Neural cell (in vitro differentiated cells): Measurements from ENCODE around the gene TK2. TPM values are rescaled to one million over a fixed set of nuclear protein-coding genes. Genes with fewer than 3 reads are reported as not detected.

Source experiments
- H2AFZ ChIP-seq: fragments of 200-600, 300-800 bp; sonication (generic), shearing (Covaris generic); 2 replicates; pipeline ENCODE4 v1.6.0; 2014; ENCODE audit warnings: low read depth, mild to moderate bottlenecking, antibody characterized with exemption, low read length, moderate library complexity
- H3F3A ChIP-seq: fragments of 200-600 bp; shearing (Covaris generic); 2 replicates; pipeline ENCODE4 v1.6.1; 2016; ENCODE audit warnings: mild to moderate bottlenecking, moderate library complexity, mixed read lengths, antibody characterized with exemption, low read length; ENCODE audit not compliant: insufficient read depth, poor library complexity, severe bottlenecking
- H3K27ac ChIP-seq: fragments of 200-600, 300-800 bp; sonication (generic), shearing (Covaris generic); 2 replicates; pipeline ENCODE4 v1.5.1; 2014; ENCODE audit warnings: mild to moderate bottlenecking, low read length, moderate library complexity
- H3K27me3 ChIP-seq: fragments of 300-800, 200-600 bp; sonication (generic), shearing (Covaris generic); 2 replicates; pipeline ENCODE4 v1.6.0; 2014; ENCODE audit warnings: mild to moderate bottlenecking, low read depth, low read length, moderate library complexity; ENCODE audit not compliant: insufficient read depth
- H3K36me3 ChIP-seq: fragments of 300-800, 200-600 bp; sonication (generic), shearing (Covaris generic); 2 replicates; pipeline ENCODE4 v1.5.1; 2014; ENCODE audit warnings: mild to moderate bottlenecking, antibody characterized with exemption, low read length, moderate library complexity; ENCODE audit not compliant: insufficient read depth
- H3K4me2 ChIP-seq: fragments of 300-800, 200-600 bp; sonication (generic), shearing (Covaris generic); 2 replicates; pipeline ENCODE4 v1.6.0; 2014; ENCODE audit warnings: mild to moderate bottlenecking, low read length
- H3K4me3 ChIP-seq: fragments of 300-800, 200-600 bp; sonication (generic), shearing (Covaris generic); 2 replicates; pipeline ENCODE4 v1.5.1; 2014; ENCODE audit warnings: mild to moderate bottlenecking, low read length, moderate library complexity
- H3K79me2 ChIP-seq: fragments of 200-600 bp; shearing (Covaris generic); replicated peaks from 2 replicates; pipeline ENCODE4 v1.6.0; 2014; ENCODE audit warnings: mild to moderate bottlenecking, low read length, moderate library complexity; ENCODE audit not compliant: insufficient read depth
- H3K9ac ChIP-seq: fragments of 300-800, 200-600 bp; sonication (generic), shearing (Covaris generic); 2 replicates; pipeline ENCODE4 v1.6.1; 2016; ENCODE audit warnings: mild to moderate bottlenecking, low read length, mixed read lengths
- H3K9me2 ChIP-seq: fragments of 200-600 bp; shearing (Covaris generic); 2 replicates; pipeline ENCODE4 v1.6.1; 2016; ENCODE audit warnings: mild to moderate bottlenecking, low read length, mixed read lengths; ENCODE audit not compliant: insufficient read depth
- H3K9me3 ChIP-seq: fragments of 200-600, 300-800 bp; sonication (generic), shearing (Covaris generic); 2 replicates; pipeline ENCODE4 v1.6.1; 2016; ENCODE audit warnings: mild to moderate bottlenecking, mixed run types, low read length, moderate library complexity, mixed read lengths
- H4K20me1 ChIP-seq: fragments of 200-600 bp; shearing (Covaris generic); 2 replicates; pipeline ENCODE4 v1.6.1; 2016; ENCODE audit warnings: mild to moderate bottlenecking, mixed run types; ENCODE audit not compliant: insufficient read depth
- CTCF ChIP-seq: fragments of 450-650 bp; IDR thresholded peaks from 2 replicates; pipeline ENCODE4 v1.5.1; 2014; ENCODE audit warnings: antibody characterized with exemption, mild to moderate bottlenecking, moderate library complexity; ENCODE audit not compliant: poor library complexity, severe bottlenecking
- EP300 ChIP-seq: fragments of 450-650 bp; conservative IDR thresholded peaks from 2 replicates; pipeline ENCODE4 v1.6.1; 2014; ENCODE audit warnings: antibody characterized with exemption, mild to moderate bottlenecking, moderate library complexity; ENCODE audit not compliant: poor library complexity, severe bottlenecking
- EZH2 ChIP-seq: fragments of 200-600, 300-800 bp; shearing (Covaris generic), sonication (generic); IDR thresholded peaks from 2 replicates; pipeline ENCODE4 v1.6.1; 2014; ENCODE audit warnings: antibody characterized with exemption, low read length, borderline replicate concordance, mild to moderate bottlenecking; ENCODE audit not compliant: insufficient read depth, poor library complexity, severe bottlenecking
- MXI1 ChIP-seq: fragments of 450-650 bp; conservative IDR thresholded peaks from 2 replicates; pipeline ENCODE4 v1.6.1; 2014; ENCODE audit warnings: antibody characterized with exemption, mild to moderate bottlenecking; ENCODE audit not compliant: poor library complexity, severe bottlenecking
- POLR2AphosphoS5 ChIP-seq: IDR thresholded peaks from 2 replicates; pipeline ENCODE4 v1.6.1; 2012
- RAD21 ChIP-seq: fragments of 450-650 bp; conservative IDR thresholded peaks from 2 replicates; pipeline ENCODE4 v1.6.1; 2014; ENCODE audit warnings: antibody characterized with exemption, mild to moderate bottlenecking, moderate library complexity
- SMC3 ChIP-seq: fragments of 450-650 bp; conservative IDR thresholded peaks from 2 replicates; pipeline ENCODE4 v1.6.1; 2014; ENCODE audit warnings: antibody characterized with exemption, mild to moderate bottlenecking, moderate library complexity; ENCODE audit not compliant: poor library complexity
- TAF1 ChIP-seq: IDR thresholded peaks from 2 replicates; pipeline ENCODE4 v1.6.1; 2012; ENCODE audit warnings: low read depth
- polyA plus RNA-seq: library from polyadenylated mRNA; depleted of rRNA; stranded (reverse); fragments of >200 nt; gene quantifications from 2 replicates; pipeline ENCODE4 v1.2.3, GENCODE V29; 2014
- TF ChIP-seq, protein P1 (sequence below): IDR thresholded peaks from 2 replicates; pipeline ENCODE4 v1.6.1; 2012; ENCODE audit warnings: borderline replicate concordance

The TK2 gene
- polyA plus RNA-seq, 1 donor from 2014 or later: 15.9 TPM

GRCh38 chr16:66490774-66491715, 58.9 kb downstream of the TK2 start:
- H3K36me3 ChIP-seq: no peaks in the 10 kb centered on the region
- no peak overlapping the region for H2AFZ ChIP-seq
- H3K4me3 ChIP-seq: no peak overlapping the region
- H3K4me2 ChIP-seq: no peak overlapping the region
- H3K9ac ChIP-seq: no peak overlapping the region
- no peaks in the 10 kb centered on the region for H3K27me3 ChIP-seq
- no peaks in the 10 kb centered on the region for H3K79me2 ChIP-seq
- H3K9me2 ChIP-seq: no peaks in the 10 kb centered on the region
- H3F3A ChIP-seq: no peaks in the 10 kb centered on the region
- no peak overlapping the region for H3K27ac ChIP-seq
- no peaks in the 10 kb centered on the region for H3K9me3 ChIP-seq
- no peak for TF ChIP-seq EP300
- TF ChIP-seq POLR2AphosphoS5: no peak
- no peak for TF ChIP-seq RAD21
- no peak for TF ChIP-seq CTCF
- TF ChIP-seq TAF1: no peak
- no peaks in the 10 kb centered on the region for H4K20me1 ChIP-seq

DNA sequence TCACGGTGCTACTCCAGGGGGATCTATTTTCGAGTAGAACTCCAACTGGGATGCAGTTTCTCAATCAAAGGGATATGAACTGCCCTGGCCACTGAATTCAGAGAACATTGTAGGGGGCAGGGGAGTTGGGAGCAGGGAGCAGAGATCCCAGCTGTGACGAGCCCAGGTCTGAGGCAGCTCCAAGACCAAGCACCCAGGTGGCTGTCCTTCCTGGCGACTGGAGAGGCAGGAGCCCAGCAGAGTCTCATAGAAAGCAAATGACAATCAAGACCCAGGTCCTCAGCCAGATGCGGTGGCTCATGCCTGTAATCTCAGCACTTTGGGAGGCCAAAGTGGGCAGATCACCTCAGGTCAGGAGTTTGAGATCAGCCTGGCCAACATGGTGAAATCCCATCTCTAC, 60.1 kb downstream of the TK2 start:
- TF ChIP-seq CTCF (no peak), EP300 (no peak), POLR2AphosphoS5 (no peak), EZH2 (no peak), RAD21 (no peak), MXI1 (no peak), SMC3 (no peak), TAF1 (no peak)
- TF ChIP-seq, protein P1, sequence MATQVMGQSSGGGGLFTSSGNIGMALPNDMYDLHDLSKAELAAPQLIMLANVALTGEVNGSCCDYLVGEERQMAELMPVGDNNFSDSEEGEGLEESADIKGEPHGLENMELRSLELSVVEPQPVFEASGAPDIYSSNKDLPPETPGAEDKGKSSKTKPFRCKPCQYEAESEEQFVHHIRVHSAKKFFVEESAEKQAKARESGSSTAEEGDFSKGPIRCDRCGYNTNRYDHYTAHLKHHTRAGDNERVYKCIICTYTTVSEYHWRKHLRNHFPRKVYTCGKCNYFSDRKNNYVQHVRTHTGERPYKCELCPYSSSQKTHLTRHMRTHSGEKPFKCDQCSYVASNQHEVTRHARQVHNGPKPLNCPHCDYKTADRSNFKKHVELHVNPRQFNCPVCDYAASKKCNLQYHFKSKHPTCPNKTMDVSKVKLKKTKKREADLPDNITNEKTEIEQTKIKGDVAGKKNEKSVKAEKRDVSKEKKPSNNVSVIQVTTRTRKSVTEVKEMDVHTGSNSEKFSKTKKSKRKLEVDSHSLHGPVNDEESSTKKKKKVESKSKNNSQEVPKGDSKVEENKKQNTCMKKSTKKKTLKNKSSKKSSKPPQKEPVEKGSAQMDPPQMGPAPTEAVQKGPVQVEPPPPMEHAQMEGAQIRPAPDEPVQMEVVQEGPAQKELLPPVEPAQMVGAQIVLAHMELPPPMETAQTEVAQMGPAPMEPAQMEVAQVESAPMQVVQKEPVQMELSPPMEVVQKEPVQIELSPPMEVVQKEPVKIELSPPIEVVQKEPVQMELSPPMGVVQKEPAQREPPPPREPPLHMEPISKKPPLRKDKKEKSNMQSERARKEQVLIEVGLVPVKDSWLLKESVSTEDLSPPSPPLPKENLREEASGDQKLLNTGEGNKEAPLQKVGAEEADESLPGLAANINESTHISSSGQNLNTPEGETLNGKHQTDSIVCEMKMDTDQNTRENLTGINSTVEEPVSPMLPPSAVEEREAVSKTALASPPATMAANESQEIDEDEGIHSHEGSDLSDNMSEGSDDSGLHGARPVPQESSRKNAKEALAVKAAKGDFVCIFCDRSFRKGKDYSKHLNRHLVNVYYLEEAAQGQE: no peak

More for the DNA sequence above, 60.1 kb downstream of the TK2 start:
- H3K9ac ChIP-seq: no peak overlapping the region
- no peaks in the 10 kb centered on the region for H3F3A ChIP-seq
- no peaks in the 10 kb centered on the region for H4K20me1 ChIP-seq
- H3K36me3 ChIP-seq: no peaks in the 10 kb centered on the region
- no peak overlapping the region for H3K27ac ChIP-seq
- no peaks in the 10 kb centered on the region for H3K9me2 ChIP-seq
- H3K4me3 ChIP-seq: no peak overlapping the region
- no peaks in the 10 kb centered on the region for H3K27me3 ChIP-seq
- H3K79me2 ChIP-seq: no peaks in the 10 kb centered on the region
- H3K9me3 ChIP-seq: no peaks in the 10 kb centered on the region
- no peak overlapping the region for H2AFZ ChIP-seq
- H3K4me2 ChIP-seq: no peak overlapping the region
